OCI-LY1 (cell line): Measurements from ENCODE around the gene STON2.

ENCODE experiments used
- H2AFZ ChIP-seq: fragments of 200-600 bp; sonication (generic), shearing (Covaris generic); 2 replicates; pipeline ENCODE4 v1.6.0; 2014; ENCODE audit warnings: antibody characterized with exemption, mild to moderate bottlenecking, low read length
- H3F3A ChIP-seq: fragments of 200-600 bp; sonication (generic), shearing (Covaris generic); 2 replicates; pipeline ENCODE4 v1.6.0; 2014; ENCODE audit warnings: mild to moderate bottlenecking, antibody characterized with exemption, low read length, moderate library complexity; ENCODE audit not compliant: insufficient read depth
- H3K27ac ChIP-seq: fragments of 200-600 bp; sonication (generic); 2 replicates; pipeline ENCODE4 v1.5.1; 2014; ENCODE audit warnings: low read length, mixed run types, mild to moderate bottlenecking, low read depth; ENCODE audit not compliant: poor library complexity, severe bottlenecking
- H3K27me3 ChIP-seq: fragments of 200-600 bp; sonication (generic); 2 replicates; pipeline ENCODE4 v1.6.0; 2014; ENCODE audit warnings: antibody characterized with exemption, mild to moderate bottlenecking, low read length, moderate library complexity; ENCODE audit not compliant: insufficient read depth
- H3K36me3 ChIP-seq: fragments of 200-600 bp; sonication (generic); 2 replicates; pipeline ENCODE4 v1.6.1; 2014; ENCODE audit warnings: mild to moderate bottlenecking, antibody characterized with exemption, low read length, moderate library complexity, mixed read lengths; ENCODE audit not compliant: insufficient read depth
- H3K4me1 ChIP-seq: fragments of 200-600 bp; sonication (generic); 2 replicates; pipeline ENCODE4 v1.5.1; 2014; ENCODE audit warnings: mild to moderate bottlenecking, low read length, moderate library complexity; ENCODE audit not compliant: insufficient read depth, severe bottlenecking
- H3K4me2 ChIP-seq: fragments of 200-600 bp; sonication (generic), shearing (Covaris generic); 2 replicates; pipeline ENCODE4 v1.6.1; 2014; ENCODE audit warnings: low read length
- H3K4me3 ChIP-seq: fragments of 200-600 bp; sonication (generic); 2 replicates; pipeline ENCODE4 v1.5.1; 2014; ENCODE audit warnings: low read length, low read depth, mild to moderate bottlenecking, mixed read lengths; ENCODE audit not compliant: poor library complexity, severe bottlenecking
- H3K79me2 ChIP-seq: fragments of 200-600 bp; shearing (Covaris generic); 2 replicates; pipeline ENCODE4 v1.6.1; 2016; ENCODE audit warnings: mixed run types, low read length, mixed read lengths; ENCODE audit not compliant: insufficient read depth
- H3K9ac ChIP-seq: fragments of 200-600 bp; sonication (generic), shearing (Covaris generic); 2 replicates; pipeline ENCODE4 v1.6.1; 2014; ENCODE audit warnings: mild to moderate bottlenecking, low read length, mixed read lengths
- H3K9me2 ChIP-seq: fragments of 200-600 bp; sonication (generic), shearing (Covaris generic); 2 replicates; pipeline ENCODE4 v1.6.1; 2014; ENCODE audit warnings: low read depth, mild to moderate bottlenecking, low read length, mixed read lengths
- H3K9me3 ChIP-seq: fragments of 200-600 bp; shearing (Covaris generic); 2 replicates; pipeline ENCODE4 v1.6.1; 2014; ENCODE audit warnings: low read length, mixed read lengths
- H4K20me1 ChIP-seq: fragments of 200-600 bp; sonication (generic), shearing (Covaris generic); 2 replicates; pipeline ENCODE4 v1.6.0; 2016; ENCODE audit warnings: mild to moderate bottlenecking, low read length; ENCODE audit not compliant: insufficient read depth
- CTCF ChIP-seq: fragments of 200-600 bp; sonication (generic), shearing (Covaris generic); IDR thresholded peaks from 2 replicates; pipeline ENCODE4 v1.5.1; 2017; ENCODE audit warnings: mild to moderate bottlenecking, antibody characterized with exemption, low read length, moderate library complexity, mixed read lengths
- EZH2 ChIP-seq: fragments of 200-600 bp; sonication (generic), shearing (Covaris generic); IDR thresholded peaks from 2 replicates; pipeline ENCODE4 v1.8.0; 2017; ENCODE audit warnings: borderline replicate concordance, mixed run types, mild to moderate bottlenecking, antibody characterized with exemption, low read length, moderate library complexity, mixed read lengths

The STON2 gene

GRCh38 chr14:81447021-81447764 lies 47.1 kb upstream of the STON2 start:
- Histone ChIP-seq H3K9ac (no peak overlapping the region), H3K27ac (no peak overlapping the region), H3K27me3 (no peaks in the 10 kb centered on the region)

GRCh38 chr14:81446279-81447007 lies 46.3 kb upstream of the STON2 start:
- H3K4me3 ChIP-seq = no peak overlapping the region
- TF ChIP-seq EZH2 (no peak), CTCF (no peak)
- no peaks in the 10 kb centered on the region for H3F3A ChIP-seq
- H3K36me3 ChIP-seq = no peaks in the 10 kb centered on the region
- H2AFZ ChIP-seq = no peak overlapping the region
- H4K20me1 ChIP-seq = no peaks in the 10 kb centered on the region
- H3K79me2 ChIP-seq = no peaks in the 10 kb centered on the region
- no peak overlapping the region for H3K4me2 ChIP-seq
- H3K4me1 ChIP-seq = no peaks in the 10 kb centered on the region
- no peaks in the 10 kb centered on the region for H3K9me3 ChIP-seq
- no peaks in the 10 kb centered on the region for H3K9me2 ChIP-seq
- no peaks in the 10 kb centered on the region for H3K27me3 ChIP-seq
- H3K27ac ChIP-seq = no peak overlapping the region
- H3K9ac ChIP-seq = no peak overlapping the region

More at GRCh38 chr14:81447021-81447764, 47.1 kb upstream of the STON2 start:
- no peaks in the 10 kb centered on the region for H3F3A ChIP-seq
- no peaks in the 10 kb centered on the region for H3K36me3 ChIP-seq
- no peak overlapping the region for H3K4me2 ChIP-seq
- no peak for TF ChIP-seq EZH2
- TF ChIP-seq CTCF = no peak
- no peaks in the 10 kb centered on the region for H3K4me1 ChIP-seq
- H3K4me3 ChIP-seq = no peak overlapping the region
- no peaks in the 10 kb centered on the region for H3K79me2 ChIP-seq
- H3K9me2 ChIP-seq = no peaks in the 10 kb centered on the region
- H4K20me1 ChIP-seq = no peaks in the 10 kb centered on the region
- no peak overlapping the region for H2AFZ ChIP-seq
- H3K9me3 ChIP-seq = no peaks in the 10 kb centered on the region

- no peaks in the 10 kb centered on the region for H3K36me3 ChIP-seq
- no peaks in the 10 kb centered on the region for H4K20me1 ChIP-seq
- H3K4me2 ChIP-seq = no peak overlapping the region
- no peaks in the 10 kb centered on the region for H3K79me2 ChIP-seq
- H3K27ac ChIP-seq = no peak overlapping the region
- no peak overlapping the region for H3K9ac ChIP-seq
- TF ChIP-seq EZH2 = no peak
- TF ChIP-seq CTCF = no peak
- no peaks in the 10 kb centered on the region for H3K9me2 ChIP-seq
- no peaks in the 10 kb centered on the region for H3F3A ChIP-seq
- H3K27me3 ChIP-seq = 0 out of 2 replicates have a peak, but pooled peaks cover 2% of the 10 kb centered on the region
- H3K9me3 ChIP-seq = no peaks in the 10 kb centered on the region
- H3K4me1 ChIP-seq = no peaks in the 10 kb centered on the region
- H2AFZ ChIP-seq = no peak overlapping the region
- no peak overlapping the region for H3K4me3 ChIP-seq
Observed at GRCh38 chr14:81441626-81442134, 41.6 kb upstream of the STON2 start.
